Measurements from ENCODE around the gene ARFGAP3.
A peak's percentile ranks its signal among the peaks of the same experiment; 100 is the strongest.

ARFGAP3 gene

GRCh38 chr22:42814616-42815015 lies 42.5 kb downstream of the ARFGAP3 start:
- no peak for DNase-seq

- DNase-seq: peak; percentile 92
Observed at GRCh38 chr22:42814215-42814614, 42.9 kb downstream of the ARFGAP3 start.

- no peak for DNase-seq
Observed at GRCh38 chr22:42813501-42813900, 43.6 kb downstream of the ARFGAP3 start.

- no peak for DNase-seq
Observed at GRCh38 chr22:42811459-42811858, 45.6 kb downstream of the ARFGAP3 start.

GRCh38 chr22:42808521-42808920 lies 48.6 kb downstream of the ARFGAP3 start:
- peak; percentile 17 for DNase-seq

GRCh38 chr22:42807185-42807584 lies 49.9 kb downstream of the ARFGAP3 start:
- no peak for DNase-seq

GRCh38 chr22:42805998-42806830 lies 50.9 kb downstream of the ARFGAP3 start:
- peak; percentile 24 for DNase-seq

GRCh38 chr22:42805016-42805997 lies 51.8 kb downstream of the ARFGAP3 start:
- no peak for DNase-seq

- no peak for DNase-seq
Observed at GRCh38 chr22:42803389-42803788, 53.7 kb downstream of the ARFGAP3 start.

- no peak for DNase-seq
Observed at GRCh38 chr22:42801252-42802080, 55.6 kb downstream of the ARFGAP3 start.

GRCh38 chr22:42800451-42801251 lies 56.4 kb downstream of the ARFGAP3 start:
- DNase-seq: no peak

- peak; percentile 15 for DNase-seq
Observed at GRCh38 chr22:42799461-42800405, 57.3 kb downstream of the ARFGAP3 start.

GRCh38 chr22:42799061-42799460 lies 58.0 kb downstream of the ARFGAP3 start:
- no peak for DNase-seq

GRCh38 chr22:42797011-42797410 lies 60.1 kb downstream of the ARFGAP3 start:
- DNase-seq: peak; percentile 58

- DNase-seq: no peak
Observed at GRCh38 chr22:42796081-42796480, 61.0 kb downstream of the ARFGAP3 start.

GRCh38 chr22:42794551-42795510 lies 62.2 kb downstream of the ARFGAP3 start:
- no peak for DNase-seq

- no peak for DNase-seq
Observed at GRCh38 chr22:42793848-42794405, 63.1 kb downstream of the ARFGAP3 start.

GRCh38 chr22:42792909-42793847 lies 63.9 kb downstream of the ARFGAP3 start:
- DNase-seq: no peak

Data from hematopoietic multipotent progenitor cell treated with erythropoietin and hydrocortisone succinate and interleukin-3 and kit ligand, for 4 days (in vitro differentiated cells).